Muscle of arm (tissue), 14 donors: Measurements from ENCODE around the gene COPS6. TPM values are rescaled to one million over a fixed set of nuclear protein-coding genes. Genes with fewer than 3 reads are reported as not detected.

Experiments used
- DNase-seq: peaks from one replicate; pipeline ENCODE4 v3.0.0-alpha.2; 2013
- long read RNA-seq, 11 donors: transcript quantifications; one replicate each; lab custom pipeline, GENCODE V29; 2026
- polyA plus RNA-seq, 12 donors: library from polyadenylated mRNA; unstranded; fragments of 120-200 nt; gene quantifications; one replicate each; pipeline ENCODE4 v1.2.1, GENCODE V29; 2013; ENCODE audit not compliant: insufficient read length in 12 of 12

COPS6 gene
- 100 to 1,000 TPM in 2 of 12 donors, 10 to 100 TPM in 9, not detected in 1; 81.5 to 222 (median 91.3) TPM for polyA plus RNA-seq
- long read RNA-seq, donor 1, transcript COPS6-207 (3 exons, 835 nt) = minor isoform, 5 of 97 reads
- long read RNA-seq, donor 1, transcript COPS6-201 (10 exons, 1,432 nt) = major isoform, 67 of 97 reads
- long read RNA-seq, donor 1, partial matches to known transcripts = 20 of 97 reads
- long read RNA-seq, donor 1, other reads (novel, unspliced or antisense) = 0 of 97 reads
- long read RNA-seq, donor 2, transcript COPS6-201 (10 exons, 1,432 nt) = major isoform, 62 of 67 reads
- long read RNA-seq, donor 2, partial matches to known transcripts = 0 of 67 reads
- long read RNA-seq, donor 2, other reads (novel, unspliced or antisense) = 0 of 67 reads
- long read RNA-seq, donor 3, transcript COPS6-201 (10 exons, 1,432 nt) = major isoform, 29 of 46 reads
- long read RNA-seq, donor 3, partial matches to known transcripts = 13 of 46 reads
- long read RNA-seq, donor 3, other reads (novel, unspliced or antisense) = 0 of 46 reads
- long read RNA-seq, donor 4, transcript COPS6-201 (10 exons, 1,432 nt) = major isoform, 21 of 29 reads
- long read RNA-seq, donor 4, partial matches to known transcripts = 5 of 29 reads
- long read RNA-seq, donor 4, other reads (novel, unspliced or antisense) = 0 of 29 reads
- long read RNA-seq, donor 5, transcript COPS6-201 (10 exons, 1,432 nt) = major isoform, 105 of 110 reads
- long read RNA-seq, donor 5, partial matches to known transcripts = 0 of 110 reads
- long read RNA-seq, donor 5, other reads (novel, unspliced or antisense) = 0 of 110 reads
- long read RNA-seq, donor 6, transcript COPS6-201 (10 exons, 1,432 nt) = major isoform, 29 of 48 reads
- long read RNA-seq, donor 6, partial matches to known transcripts = 16 of 48 reads
- long read RNA-seq, donor 6, other reads (novel, unspliced or antisense) = 0 of 48 reads
- long read RNA-seq, donor 7, transcript COPS6-201 (10 exons, 1,432 nt) = major isoform, 22 of 30 reads
- long read RNA-seq, donor 7, partial matches to known transcripts = 5 of 30 reads
- long read RNA-seq, donor 7, other reads (novel, unspliced or antisense) = 0 of 30 reads
- long read RNA-seq, donor 8, transcript COPS6-202 (10 exons, 1,107 nt) = minor isoform, 5 of 97 reads
- long read RNA-seq, donor 8, transcript COPS6-207 (3 exons, 835 nt) = minor isoform, 5 of 97 reads
- long read RNA-seq, donor 8, transcript COPS6-201 (10 exons, 1,432 nt) = major isoform, 80 of 97 reads
- long read RNA-seq, donor 8, partial matches to known transcripts = 6 of 97 reads
- long read RNA-seq, donor 8, other reads (novel, unspliced or antisense) = 0 of 97 reads
- long read RNA-seq, donor 9, transcript COPS6-201 (10 exons, 1,432 nt) = major isoform, 28 of 38 reads
- long read RNA-seq, donor 9, partial matches to known transcripts = 8 of 38 reads
- long read RNA-seq, donor 9, other reads (novel, unspliced or antisense) = 0 of 38 reads
- long read RNA-seq, donor 10, transcript COPS6-201 (10 exons, 1,432 nt) = major isoform, 59 of 76 reads
- long read RNA-seq, donor 10, partial matches to known transcripts = 10 of 76 reads
- long read RNA-seq, donor 10, other reads (novel, unspliced or antisense) = 0 of 76 reads
- long read RNA-seq, donor 11, transcript COPS6-201 (10 exons, 1,432 nt) = major isoform, 71 of 102 reads
- long read RNA-seq, donor 11, transcript COPS6-202 (10 exons, 1,107 nt) = minor isoform, 5 of 102 reads
- long read RNA-seq, donor 11, partial matches to known transcripts = 19 of 102 reads
- long read RNA-seq, donor 11, other reads (novel, unspliced or antisense) = 0 of 102 reads

DNA sequence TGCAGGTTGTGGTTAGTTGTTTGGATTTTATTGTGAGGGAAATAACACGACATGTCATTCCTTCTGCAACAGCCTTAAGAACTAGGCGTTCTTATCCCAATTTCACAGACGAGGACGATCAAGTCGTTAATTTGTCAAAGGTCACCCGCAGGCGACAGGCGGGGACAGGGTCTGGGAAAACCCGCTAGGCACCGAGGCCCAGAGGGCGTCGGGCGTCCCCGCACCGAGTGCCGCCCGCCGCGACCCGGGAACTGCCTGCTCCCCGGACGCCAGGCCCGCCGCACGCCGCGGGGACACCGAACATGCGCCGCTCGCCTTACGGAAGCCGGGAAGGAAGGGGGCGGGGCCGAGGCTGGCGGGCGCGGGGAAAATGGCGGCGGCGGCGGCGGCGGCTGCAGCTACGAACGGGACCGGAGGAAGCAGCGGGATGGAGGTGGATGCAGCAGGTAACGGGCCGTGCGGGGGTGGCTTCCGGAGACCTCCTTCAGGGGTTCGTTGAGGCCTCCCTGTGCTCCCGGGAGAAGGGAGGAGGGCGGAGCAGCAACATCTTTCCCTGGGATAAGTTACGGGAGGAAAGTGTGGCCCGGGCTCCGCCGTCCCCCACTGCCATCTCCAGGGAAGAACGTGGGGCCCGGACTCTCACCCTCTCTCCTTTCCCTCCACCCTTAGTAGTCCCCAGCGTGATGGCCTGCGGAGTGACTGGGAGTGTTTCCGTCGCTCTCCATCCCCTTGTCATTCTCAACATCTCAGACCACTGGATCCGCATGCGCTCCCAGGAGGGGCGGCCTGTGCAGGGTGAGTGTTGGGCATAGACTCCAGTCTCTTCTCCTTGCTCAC is at the start of gene COPS6:
COPS6 (plus strand) TSS at position 349 of the 837 bp plus-strand sequence; CDS start at position 371, 22 bp downstream.
- DNase-seq = peak; percentile 83

GRCh38 chr7:100040575-100040974 is 48.2 kb upstream of the COPS6 start:
- DNase-seq = no peak

- no peak for DNase-seq
Measured at GRCh38 chr7:100044718-100045117, 44.1 kb upstream of the COPS6 start.

GRCh38 chr7:100048680-100049079 is 40.1 kb upstream of the COPS6 start:
- no peak for DNase-seq

DNA sequence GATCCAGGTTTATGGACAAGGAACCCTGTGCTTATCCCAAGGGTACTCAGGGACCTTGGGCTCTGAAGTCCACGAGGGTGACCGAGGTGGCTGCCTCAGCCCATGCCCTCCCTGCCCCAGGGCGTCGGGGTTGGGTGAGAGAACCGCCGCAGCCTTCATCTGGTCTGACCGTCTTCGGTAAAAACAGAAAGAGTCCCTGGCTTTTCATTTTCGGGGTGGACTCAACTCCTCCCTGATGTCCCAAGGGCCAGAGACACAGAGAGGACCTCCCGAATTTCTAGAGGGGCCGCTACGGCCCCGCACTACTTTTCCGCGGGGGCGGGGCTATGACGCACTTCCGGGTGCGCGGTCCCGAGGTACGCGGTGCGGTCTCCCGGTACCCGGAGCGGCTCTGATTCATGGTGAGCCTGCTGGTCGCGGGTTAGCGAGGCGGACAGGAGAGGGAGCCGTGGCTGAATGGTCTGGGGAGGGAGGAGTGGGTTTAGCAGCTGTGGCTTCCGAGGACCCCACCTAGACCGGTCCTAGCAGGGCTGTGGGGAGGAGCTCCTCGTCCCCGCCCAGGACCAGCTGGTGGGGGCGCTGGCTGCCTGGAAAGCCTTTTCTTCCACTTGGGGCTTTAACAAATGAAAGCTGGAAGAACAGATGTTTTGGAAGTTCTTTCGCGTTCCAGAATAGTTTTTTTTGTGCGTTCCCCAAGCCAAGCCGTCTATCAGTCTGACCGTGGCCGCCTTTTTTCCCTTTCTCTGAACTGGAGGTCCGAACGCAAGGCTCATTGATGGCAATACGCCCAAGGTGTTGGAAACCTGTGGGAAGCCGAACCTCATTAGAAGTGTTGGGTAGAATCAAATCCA is 39.1 kb upstream of the COPS6 start, which contains the start of gene ZSCAN21:
ZSCAN21 (plus strand) TSS at position 334 of the 851 bp plus-strand sequence. CDS start 7,233 bp downstream, outside the sequence.
- DNase-seq = peak; percentile 92

DNA sequence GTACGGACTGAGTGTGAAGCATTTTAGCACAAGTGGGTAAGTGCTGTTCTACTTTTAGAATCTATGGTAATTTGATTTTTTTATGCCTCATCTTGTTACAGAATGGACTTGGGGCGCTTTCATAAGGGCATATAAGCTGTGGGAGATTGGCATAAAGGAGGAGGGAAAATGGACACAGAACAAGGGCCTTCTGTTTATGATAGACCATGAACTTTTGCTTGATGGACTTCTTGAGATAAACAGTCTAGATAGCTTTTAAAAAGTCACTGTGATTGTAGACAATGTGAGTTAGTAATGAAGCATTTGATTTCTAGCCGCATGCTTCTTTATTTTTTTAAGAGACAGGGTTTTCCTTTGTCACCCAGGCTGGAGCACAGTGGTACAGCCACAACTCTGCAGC is 37.2 kb upstream of the COPS6 start:
- DNase-seq = no peak

GRCh38 chr7:100053215-100053614 is 35.6 kb upstream of the COPS6 start:
- DNase-seq = peak; percentile 48

- no peak for DNase-seq
Measured at GRCh38 chr7:100057006-100057405, 31.8 kb upstream of the COPS6 start.

- no peak for DNase-seq
Measured at GRCh38 chr7:100059251-100059739, 29.5 kb upstream of the COPS6 start.

DNA sequence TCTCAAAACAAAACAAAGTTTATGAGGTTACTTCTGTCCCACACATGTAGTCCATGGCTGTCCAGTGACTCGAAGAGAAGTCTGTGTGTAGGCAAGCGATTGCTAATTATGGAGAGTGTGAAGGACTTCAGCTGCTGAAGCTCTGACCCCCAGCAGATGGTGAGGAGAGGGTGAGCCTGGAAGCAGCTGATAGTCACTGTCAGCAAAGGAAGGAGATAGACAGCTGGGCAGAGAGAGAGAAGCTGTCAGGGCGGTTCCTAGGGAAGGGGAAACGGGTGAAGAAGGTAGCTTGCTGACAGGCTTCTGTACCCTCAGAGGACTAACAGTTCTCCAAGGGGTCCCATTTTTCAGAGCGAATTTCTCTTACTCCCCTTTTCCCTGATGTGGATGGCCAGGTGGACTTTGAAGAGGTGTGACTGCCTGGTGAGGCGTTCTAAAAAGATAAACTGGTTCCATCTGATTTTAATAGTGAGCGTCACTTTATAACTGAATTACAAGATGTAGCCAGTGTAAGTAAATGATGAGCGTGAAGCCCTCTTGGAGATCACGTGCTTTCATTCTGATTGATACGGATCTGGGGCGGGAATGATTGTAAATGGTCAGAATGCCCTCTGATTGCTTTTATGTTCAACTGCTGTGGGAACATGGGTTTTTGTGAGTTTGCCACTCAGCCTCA is 27.1 kb upstream of the COPS6 start:
- no peak for DNase-seq

GRCh38 chr7:100063376-100063775 is 25.4 kb upstream of the COPS6 start:
- no peak for DNase-seq

- DNase-seq = no peak
Measured at GRCh38 chr7:100064162-100064561, 24.6 kb upstream of the COPS6 start.

DNA sequence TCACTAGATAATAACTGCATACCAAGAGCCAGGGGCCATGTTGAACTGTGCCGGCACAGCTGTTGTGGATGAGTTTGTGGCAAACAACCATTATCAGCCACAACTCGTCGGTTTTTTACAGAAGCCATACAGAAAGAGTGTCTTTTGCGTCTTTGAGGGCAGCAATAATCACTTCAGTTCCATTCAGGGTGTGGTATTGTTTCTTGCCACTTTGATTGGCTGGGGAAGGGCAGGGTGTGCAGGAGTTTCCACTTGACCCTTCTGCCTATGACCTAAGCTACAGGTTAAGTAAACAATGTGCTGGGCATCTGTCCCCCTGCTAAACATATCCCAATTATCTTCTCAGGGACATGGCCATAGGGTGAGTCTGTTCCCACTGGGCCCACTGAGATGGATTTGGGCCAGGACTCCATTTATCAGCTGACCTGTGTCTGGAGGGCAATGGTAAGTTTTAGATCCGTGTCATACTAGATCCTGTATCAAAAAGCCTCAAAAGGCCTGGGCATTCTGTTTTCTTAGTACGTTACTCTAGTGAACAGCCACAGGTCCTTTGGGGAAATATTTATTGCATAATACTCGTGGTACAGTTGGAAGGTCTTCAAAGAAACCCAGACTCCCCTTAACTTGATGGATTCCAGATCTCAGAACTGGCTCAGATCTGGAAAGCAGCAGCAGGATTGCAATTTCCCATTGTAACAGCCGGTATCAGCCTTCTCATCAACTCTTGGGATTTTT is 23.1 kb upstream of the COPS6 start:
- DNase-seq = no peak

GRCh38 chr7:100066953-100067352 is 21.8 kb upstream of the COPS6 start:
- DNase-seq = no peak

DNA sequence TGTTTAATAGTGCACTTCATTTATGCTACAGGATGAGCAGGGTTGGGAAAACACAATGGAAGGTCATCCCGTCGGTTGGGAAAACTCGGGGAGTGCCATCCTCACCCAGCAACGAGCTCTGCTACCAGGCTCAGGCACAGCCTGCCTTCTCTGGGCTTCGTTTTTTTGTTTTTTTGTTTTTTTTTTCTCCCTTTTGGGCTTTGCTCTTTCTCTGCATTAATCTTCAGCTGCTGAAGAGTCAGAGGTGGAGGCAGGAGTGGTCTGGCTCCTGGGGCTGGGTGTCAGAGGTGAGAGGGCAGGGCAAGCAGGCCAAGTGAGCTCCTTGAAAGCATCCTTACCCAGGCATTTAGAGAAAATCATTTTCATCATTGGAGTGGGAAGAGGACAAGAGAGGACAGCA is 18.8 kb upstream of the COPS6 start:
- DNase-seq = no peak

DNA sequence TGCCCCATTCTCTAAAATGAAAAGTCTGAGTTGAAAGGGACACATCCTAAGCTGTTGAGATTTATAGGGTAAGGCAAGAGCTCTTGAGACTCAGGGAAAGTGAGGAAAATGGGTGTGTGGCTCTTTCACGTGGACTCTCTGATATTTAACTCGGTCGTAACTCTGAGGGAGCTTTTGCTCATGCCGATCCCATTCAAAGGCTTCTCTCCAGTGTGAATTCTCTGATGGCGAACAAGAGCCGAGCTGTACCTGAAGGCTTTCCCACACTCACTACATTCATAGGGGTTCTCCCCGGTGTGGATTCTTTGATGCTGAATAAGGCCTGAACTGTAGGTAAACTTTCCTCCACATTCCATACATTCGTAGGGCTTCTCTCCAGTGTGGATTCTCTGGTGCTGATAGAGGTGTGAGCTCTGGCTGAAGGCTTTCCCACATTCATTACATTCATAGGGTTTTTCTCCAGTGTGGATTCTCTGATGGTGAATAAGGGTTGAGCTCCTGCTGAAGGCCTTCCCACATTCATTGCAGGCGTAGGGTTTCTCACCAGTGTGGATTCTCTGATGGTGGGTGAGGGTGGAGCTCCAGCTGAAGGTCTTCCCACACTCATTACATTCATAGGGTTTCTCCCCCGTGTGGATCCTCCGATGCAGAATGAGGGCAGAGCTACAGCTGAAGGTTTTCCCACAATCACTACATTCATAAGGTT is 17.6 kb upstream of the COPS6 start:
- no peak for DNase-seq
